Astrocyte of the cerebellum (primary cell): ENCODE results near the gene AKT3.

Source experiments
- DNase-seq: peaks from one replicate; pipeline ENCODE4 v3.0.0-alpha.2; 2011; ENCODE audit warnings: low read depth
- H3K4me3 ChIP-seq: 2 replicates; pipeline ENCODE4 v1.5.1; 2011; ENCODE audit warnings: mild to moderate bottlenecking, low read depth, low read length, moderate library complexity
- in situ Hi-C: cut with HindIII; loops from 2 replicates; pipeline ENCODE4 v1.10.0; 2017; ENCODE audit warnings: low sequenced_read_pairs
- TF ChIP-seq, protein P1 (sequence below): IDR thresholded peaks from 2 replicates; pipeline ENCODE4 v1.5.1; 2012; ENCODE audit warnings: low read length, low read depth, moderate library complexity, mild to moderate bottlenecking; ENCODE audit errors: missing control alignments

The AKT3 gene

DNA sequence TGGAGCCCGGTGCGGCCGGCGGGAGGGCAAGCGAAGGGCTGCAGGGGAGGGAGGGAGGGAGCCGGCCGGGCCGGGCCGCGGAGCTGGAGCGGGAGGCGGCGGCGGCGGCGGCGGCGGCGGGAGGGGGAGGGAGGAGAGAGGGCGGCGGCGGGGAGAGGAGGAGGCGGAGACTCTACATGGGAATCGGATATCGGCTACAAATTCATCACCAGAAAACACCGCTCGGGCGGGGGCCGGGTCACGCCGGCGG lies at the start of gene AKT3:
Gene AKT3, minus strand, starts transcription at position 42 of the 250 bp plus-strand sequence. CDS start 7,073 bp downstream, outside the sequence.
- peak within 1 kb of the TSS; percentile 62 for H3K4me3 ChIP-seq
- in situ Hi-C loops = no loop called here
- TF ChIP-seq, protein P1, sequence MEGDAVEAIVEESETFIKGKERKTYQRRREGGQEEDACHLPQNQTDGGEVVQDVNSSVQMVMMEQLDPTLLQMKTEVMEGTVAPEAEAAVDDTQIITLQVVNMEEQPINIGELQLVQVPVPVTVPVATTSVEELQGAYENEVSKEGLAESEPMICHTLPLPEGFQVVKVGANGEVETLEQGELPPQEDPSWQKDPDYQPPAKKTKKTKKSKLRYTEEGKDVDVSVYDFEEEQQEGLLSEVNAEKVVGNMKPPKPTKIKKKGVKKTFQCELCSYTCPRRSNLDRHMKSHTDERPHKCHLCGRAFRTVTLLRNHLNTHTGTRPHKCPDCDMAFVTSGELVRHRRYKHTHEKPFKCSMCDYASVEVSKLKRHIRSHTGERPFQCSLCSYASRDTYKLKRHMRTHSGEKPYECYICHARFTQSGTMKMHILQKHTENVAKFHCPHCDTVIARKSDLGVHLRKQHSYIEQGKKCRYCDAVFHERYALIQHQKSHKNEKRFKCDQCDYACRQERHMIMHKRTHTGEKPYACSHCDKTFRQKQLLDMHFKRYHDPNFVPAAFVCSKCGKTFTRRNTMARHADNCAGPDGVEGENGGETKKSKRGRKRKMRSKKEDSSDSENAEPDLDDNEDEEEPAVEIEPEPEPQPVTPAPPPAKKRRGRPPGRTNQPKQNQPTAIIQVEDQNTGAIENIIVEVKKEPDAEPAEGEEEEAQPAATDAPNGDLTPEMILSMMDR = no peak
- DNase-seq = peak; percentile 41

DNA sequence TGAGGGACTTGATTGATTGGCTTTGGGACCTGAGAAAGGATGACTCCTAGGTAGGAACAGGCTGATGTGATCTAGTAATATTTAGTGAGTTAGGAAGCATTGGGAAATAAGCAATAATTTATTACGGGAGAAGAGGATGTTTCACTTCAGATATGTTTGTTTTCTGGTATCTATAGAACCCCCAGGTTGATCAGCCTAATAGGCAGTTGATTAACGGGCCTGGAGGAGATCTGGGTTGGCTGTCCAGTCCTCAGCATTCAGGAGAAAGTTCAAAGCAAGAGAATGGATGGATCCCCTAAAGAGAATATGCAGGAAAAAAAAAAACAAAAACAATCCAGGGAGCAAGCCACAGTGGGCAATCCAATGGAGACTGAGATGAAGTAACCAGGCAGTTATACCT lies 48.2 kb upstream of the AKT3 start:
- in situ Hi-C loops = no loop called here
- H3K4me3 ChIP-seq = no peak overlapping the region
- TF ChIP-seq, protein P1 = no peak
- DNase-seq = no peak

DNA sequence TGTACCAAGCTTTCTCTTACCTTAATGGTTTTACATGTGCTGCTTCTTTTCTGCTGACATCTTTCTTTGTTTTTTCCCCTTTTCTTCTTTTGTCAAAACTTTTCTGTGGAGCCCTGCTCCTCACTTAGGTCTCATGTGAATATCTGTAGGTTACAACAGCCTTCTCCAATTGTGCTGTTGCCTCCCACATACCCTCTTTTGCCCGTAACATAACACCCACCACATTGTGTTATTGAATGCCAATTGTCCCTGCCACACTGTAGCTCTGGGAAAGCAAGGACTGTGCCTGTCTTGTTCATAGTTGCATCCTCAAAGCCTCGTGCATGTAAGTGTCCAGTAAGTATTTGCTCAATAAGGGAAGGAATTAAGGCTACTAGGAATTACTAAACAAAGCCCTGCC lies 46.3 kb upstream of the AKT3 start:
- DNase-seq = no peak
- in situ Hi-C loops = no loop called here
- no peak overlapping the region for H3K4me3 ChIP-seq
- TF ChIP-seq, protein P1 = no peak

DNA sequence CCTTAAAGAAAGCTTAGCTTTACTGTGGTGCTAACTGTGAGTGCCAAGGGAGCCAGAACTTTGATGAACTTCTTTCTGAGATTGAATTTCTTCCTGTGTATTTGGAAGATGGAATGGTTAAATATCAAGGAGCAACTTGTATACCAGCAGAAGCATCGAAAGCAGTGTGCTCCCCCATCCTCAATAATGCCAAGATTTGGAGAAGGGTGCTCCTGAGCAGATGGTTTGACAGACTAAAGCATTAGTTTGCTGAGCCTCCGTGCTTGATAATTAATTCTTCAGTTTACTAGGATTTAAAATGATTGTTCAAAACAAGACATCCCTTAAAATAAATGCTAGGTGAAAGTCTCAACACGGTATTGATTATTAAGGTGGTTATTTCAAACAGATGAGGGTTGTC lies 42.4 kb upstream of the AKT3 start:
- DNase-seq = no peak
- no peak overlapping the region for H3K4me3 ChIP-seq
- in situ Hi-C loops = no loop called here
- TF ChIP-seq, protein P1 = no peak

DNA sequence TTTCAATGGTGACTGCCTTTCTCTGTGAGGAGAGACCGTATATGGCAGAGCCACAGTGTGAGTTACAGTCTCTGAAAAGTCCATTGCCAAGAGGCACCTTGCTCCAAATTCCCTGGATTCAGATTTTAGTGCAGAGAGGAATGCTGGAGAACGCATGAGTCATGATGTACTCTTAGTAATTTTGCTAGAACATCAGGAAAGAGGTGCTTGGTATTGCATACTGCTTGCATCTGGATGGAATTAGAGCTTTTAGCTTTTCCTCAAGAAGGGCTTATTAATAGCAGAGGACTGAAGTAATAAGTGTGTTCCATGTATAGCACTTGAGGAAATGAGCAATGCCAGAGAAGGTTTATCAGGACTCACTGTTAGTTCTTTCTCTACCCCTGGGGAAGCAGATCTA lies 40.5 kb upstream of the AKT3 start:
- H3K4me3 ChIP-seq = no peak overlapping the region
- TF ChIP-seq, protein P1 = no peak
- in situ Hi-C loops = no loop called here
- DNase-seq = no peak

DNA sequence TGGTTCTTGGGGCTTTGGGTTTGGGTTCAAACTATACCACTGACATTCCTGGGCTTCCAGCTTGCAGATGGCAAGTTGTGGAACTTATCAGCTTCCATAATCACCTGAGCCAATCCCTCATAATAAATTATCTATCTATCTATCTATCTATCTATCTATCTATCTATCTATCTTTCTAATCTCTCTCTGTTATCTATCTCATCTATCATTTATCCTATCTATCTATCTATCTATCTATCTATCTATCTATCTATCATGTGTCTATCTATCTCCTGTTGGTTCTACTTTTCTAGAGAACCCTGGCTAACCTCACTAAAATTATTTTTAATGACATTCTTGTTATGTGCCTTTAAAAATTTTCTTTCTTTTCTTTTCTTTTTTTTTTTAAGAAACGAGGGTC lies 35.8 kb upstream of the AKT3 start:
- TF ChIP-seq, protein P1 = no peak
- no peak overlapping the region for H3K4me3 ChIP-seq
- in situ Hi-C loops = no loop called here
- DNase-seq = no peak

DNA sequence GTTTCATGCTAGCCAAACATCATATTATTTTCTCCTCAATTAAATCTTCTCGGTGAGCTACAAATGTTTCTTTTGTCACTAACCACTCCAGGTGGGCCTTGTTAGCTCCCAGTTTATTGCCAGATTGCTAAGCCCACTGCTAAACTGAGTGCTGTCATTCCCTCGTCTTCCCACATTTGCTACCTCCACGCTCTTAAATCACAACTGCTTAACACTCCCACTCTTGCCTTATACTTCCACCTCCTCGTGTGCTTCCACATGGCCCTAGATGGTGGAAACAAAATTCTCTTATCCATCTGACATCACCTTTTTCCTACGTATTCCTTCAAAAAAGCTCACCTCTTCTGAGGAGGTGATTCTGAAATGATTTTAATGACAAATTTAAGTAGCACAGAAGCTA lies 34.6 kb upstream of the AKT3 start:
- DNase-seq = no peak
- H3K4me3 ChIP-seq = no peak overlapping the region
- TF ChIP-seq, protein P1 = no peak
- in situ Hi-C loops = no loop called here
